GM23338 (cell line): ENCODE data around the gene ESPNL. TPM values are rescaled to one million over a fixed set of nuclear protein-coding genes. Genes with fewer than 3 reads are reported as not detected.

Experiments
- ATAC-seq: fragments of 200-7000 bp; cut with Tn5 transposase; 3 replicates; pipeline ENCODE4 v1.9.1; 2020
- DNase-seq: peaks from one replicate; pipeline ENCODE4 v3.0.0-alpha.2; 2015; ENCODE audit warnings: low spot score
- H2AFZ ChIP-seq: fragments of 200-600 bp; sonication (generic); 2 replicates; pipeline ENCODE4 v1.8.0; 2016; ENCODE audit warnings: antibody characterized with exemption, mild to moderate bottlenecking, moderate library complexity
- H3F3A ChIP-seq: fragments of 200-600 bp; sonication (generic); replicated peaks from 2 replicates; pipeline ENCODE4 v1.8.0; 2017; ENCODE audit warnings: antibody characterized with exemption, mixed run types, low read depth
- H3K27ac ChIP-seq: fragments of 200-600 bp; sonication (generic); 2 replicates; pipeline ENCODE4 v1.6.1; 2016; ENCODE audit warnings: low read depth
- H3K27me3 ChIP-seq: fragments of 200-600 bp; sonication (generic); 2 replicates; pipeline ENCODE4 v1.8.0; 2016; ENCODE audit warnings: mild to moderate bottlenecking, mixed run types, moderate library complexity; ENCODE audit not compliant: insufficient read depth
- H3K36me3 ChIP-seq: fragments of 200-600 bp; sonication (generic); 2 replicates; pipeline ENCODE4 v1.8.0; 2016; ENCODE audit warnings: mild to moderate bottlenecking; ENCODE audit not compliant: insufficient read depth
- H3K4me1 ChIP-seq: fragments of 200-600 bp; sonication (generic); 2 replicates; pipeline ENCODE4 v1.8.0; 2016; ENCODE audit warnings: mild to moderate bottlenecking, moderate library complexity; ENCODE audit not compliant: insufficient read depth
- H3K4me2 ChIP-seq: fragments of 200-600 bp; sonication (generic); 2 replicates; pipeline ENCODE4 v1.7.1; 2017; ENCODE audit warnings: mixed run types
- H3K4me3 ChIP-seq: fragments of 200-600 bp; sonication (generic); 2 replicates; pipeline ENCODE4 v1.6.1; 2016; ENCODE audit warnings: mixed run types
- H3K79me2 ChIP-seq: fragments of 200-600 bp; sonication (generic); replicated peaks from 2 replicates; pipeline ENCODE4 v1.8.0; 2017; ENCODE audit warnings: mild to moderate bottlenecking; ENCODE audit not compliant: insufficient read depth
- H3K9me2 ChIP-seq: fragments of 200-600 bp; sonication (generic); 2 replicates; pipeline ENCODE4 v1.8.0; 2017; ENCODE audit not compliant: insufficient read depth
- H4K20me1 ChIP-seq: fragments of 200-600 bp; sonication (generic); replicated peaks from 2 replicates; pipeline ENCODE4 v1.8.0; 2017; ENCODE audit warnings: mild to moderate bottlenecking; ENCODE audit not compliant: insufficient read depth
- H3K27ac Mint-ChIP-seq: 2 replicates; pipeline ENCODE4 v1.8.0; 2020; ENCODE audit warnings: inconsistent platforms, mild to moderate bottlenecking, moderate library complexity, mixed read lengths
- H3K27me3 Mint-ChIP-seq: 3 replicates; pipeline ENCODE4 v1.8.0; 2022; ENCODE audit warnings: low read depth, mild to moderate bottlenecking, moderate library complexity, mixed read lengths, inconsistent platforms; ENCODE audit not compliant: insufficient read depth, poor library complexity
- H3K36me3 Mint-ChIP-seq: 3 replicates; pipeline ENCODE4 v1.8.0; 2021; ENCODE audit warnings: low read depth, mild to moderate bottlenecking, inconsistent platforms, moderate library complexity, mixed read lengths
- H3K4me1 Mint-ChIP-seq: 3 replicates; pipeline ENCODE4 v1.8.0; 2020; ENCODE audit warnings: mild to moderate bottlenecking, inconsistent platforms, mixed read lengths
- H3K4me3 Mint-ChIP-seq: 3 replicates; pipeline ENCODE4 v1.8.0; 2021; ENCODE audit warnings: moderate library complexity, mild to moderate bottlenecking, inconsistent platforms, mixed read lengths
- H3K9me3 Mint-ChIP-seq: 3 replicates; pipeline ENCODE4 v1.8.0; 2020; ENCODE audit warnings: moderate library complexity, mild to moderate bottlenecking, inconsistent platforms, mixed read lengths
- ETS1 ChIP-seq: IDR thresholded peaks from 2 replicates; pipeline ENCODE4 v1.6.1; 2016; ENCODE audit warnings: antibody characterized with exemption
- JUNB ChIP-seq: IDR thresholded peaks from one replicate; pipeline ENCODE4 v1.6.1; 2016; ENCODE audit warnings: antibody characterized with exemption; ENCODE audit not compliant: unreplicated experiment
- NANOG ChIP-seq: IDR thresholded peaks from 2 replicates; pipeline ENCODE4 v1.6.1; 2016; ENCODE audit warnings: antibody characterized with exemption, borderline replicate concordance
- POLR2AphosphoS5 ChIP-seq: IDR thresholded peaks from 2 replicates; pipeline ENCODE4 v1.6.1; 2016; ENCODE audit warnings: antibody characterized with exemption, low read depth
- ZNF331 ChIP-seq: fragments of 250-450 bp; sonication (Bioruptor Pico); IDR thresholded peaks from 2 replicates; pipeline ENCODE4 v1.5.0; 2020; ENCODE audit warnings: low read depth, mild to moderate bottlenecking, moderate library complexity
- ZNF462 ChIP-seq: fragments of 250-450 bp; sonication (Bioruptor Pico); IDR thresholded peaks from 2 replicates; pipeline ENCODE4 v1.5.0; 2020; ENCODE audit warnings: mild to moderate bottlenecking, moderate library complexity
- polyA plus RNA-seq: library from polyadenylated mRNA; unstranded; fragments of >200 nt; fragmentation: Nextera tagmentation; extraction: Ambion mirVana; gene quantifications from 2 replicates; pipeline ENCODE4 v1.2.1, GENCODE V29; 2016
- total RNA-seq: library from RNA; depleted of rRNA; stranded (reverse); fragments of >200 nt; shearing (Covaris generic); gene quantifications from 2 replicates; pipeline ENCODE4 v1.2.3, GENCODE V29; 2014
- TF ChIP-seq, protein P1 (sequence below), 2 experiments: fragments of 200-600 bp in 1 of 2; sonication (generic) in 1 of 2; conservative IDR thresholded peaks; 2 replicates each; pipeline versions ENCODE4 v1.5.1 to v1.6.1; 2016 to 2017; ENCODE audit warnings: antibody characterized with exemption in 2 of 2, low read depth in 2 of 2, mild to moderate bottlenecking in 2 of 2, moderate library complexity in 1 of 2

Gene ESPNL
- total and polyA plus RNA-seq, 2 experiments from 2014 or later, result 0.44 to 3.1 TPM

- TF ChIP-seq ZNF462 (CRISPR knock-in tag) (no peak), POLR2AphosphoS5 (no peak; the same call in 1 of the 2 replicates)
These were observed 28.4 kb downstream of the ESPNL start (continued) for GRCh38 chr2:238128534-238129001.

DNA sequence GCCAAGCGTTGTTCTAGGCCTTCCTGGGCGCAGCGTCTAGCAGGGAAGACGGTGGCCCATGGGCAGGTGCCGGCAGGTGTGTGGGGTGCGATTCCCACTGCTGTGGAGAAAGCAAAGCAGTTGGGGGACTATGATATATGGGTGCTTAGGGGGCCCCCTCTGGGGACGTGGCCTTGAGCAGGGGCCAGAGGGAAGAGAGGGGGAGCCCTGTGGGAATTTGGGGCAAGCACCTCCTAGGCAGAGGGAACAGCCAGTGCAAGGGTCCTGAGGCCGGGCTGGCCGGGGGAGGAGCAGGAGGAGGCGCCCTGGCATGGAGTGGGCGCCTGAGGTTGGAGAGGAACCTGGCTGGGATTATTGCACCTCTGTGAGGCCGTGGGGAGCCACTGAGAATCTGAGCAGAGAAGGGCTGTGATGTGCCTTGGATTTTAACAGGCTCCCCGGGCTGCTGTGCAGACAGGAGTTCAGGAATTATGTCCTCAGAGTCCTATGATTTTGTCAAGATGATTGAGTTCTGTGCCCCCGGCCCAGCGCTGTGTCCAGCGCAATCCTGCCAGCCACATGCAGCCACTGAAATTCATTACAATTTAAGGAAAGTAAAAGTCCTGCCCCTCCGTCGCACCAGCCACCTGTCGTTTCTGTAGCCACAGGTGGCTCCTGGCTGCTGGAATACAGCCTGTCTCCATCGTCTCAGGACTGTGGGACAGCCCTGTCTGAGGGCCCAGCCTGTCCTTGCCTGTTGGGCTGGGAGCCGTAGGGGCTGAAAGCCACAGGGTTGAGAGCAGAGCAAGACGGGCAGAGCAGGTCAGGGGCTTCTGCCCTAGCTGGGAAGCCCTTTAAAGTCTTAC lies 29.2 kb downstream of the ESPNL start:
- ATAC-seq (no peak), DNase-seq (no peak)
- Histone ChIP-seq H3K4me3 (no peak overlapping the region), H3K36me3 (no peaks in the 10 kb centered on the region), H3K9me2 (no peaks in the 10 kb centered on the region), H3K4me2 (peak overlapping the region; percentile 72; the same call in 1 of the 2 replicates), H3K27ac (no peak overlapping the region), H2AFZ (peak overlapping the region; percentile 97), H3K4me1 (no peaks in the 10 kb centered on the region), H3K79me2 (no peaks in the 10 kb centered on the region), H3F3A (peaks cover 9% of the 10 kb centered on the region; the same call in 1 of the 2 replicates), H4K20me1 (no peaks in the 10 kb centered on the region), H3K27me3 (no peaks in the 10 kb centered on the region)
- Mint-ChIP-seq H3K4me1 (peaks cover 5% of the 10 kb centered on the region; the same call in 1 of the 3 replicates), H3K9me3 (no peaks in the 10 kb centered on the region), H3K4me3 (no peak overlapping the region), H3K27ac (no peak overlapping the region), H3K27me3 (peaks cover 10% of the 10 kb centered on the region), H3K36me3 (no peaks in the 10 kb centered on the region)
- TF ChIP-seq ETS1 (no peak), JUNB (no peak), ZNF331 (CRISPR knock-in tag) (no peak), NANOG (no peak), POLR2AphosphoS5 (no peak)
- TF ChIP-seq, protein P1, sequence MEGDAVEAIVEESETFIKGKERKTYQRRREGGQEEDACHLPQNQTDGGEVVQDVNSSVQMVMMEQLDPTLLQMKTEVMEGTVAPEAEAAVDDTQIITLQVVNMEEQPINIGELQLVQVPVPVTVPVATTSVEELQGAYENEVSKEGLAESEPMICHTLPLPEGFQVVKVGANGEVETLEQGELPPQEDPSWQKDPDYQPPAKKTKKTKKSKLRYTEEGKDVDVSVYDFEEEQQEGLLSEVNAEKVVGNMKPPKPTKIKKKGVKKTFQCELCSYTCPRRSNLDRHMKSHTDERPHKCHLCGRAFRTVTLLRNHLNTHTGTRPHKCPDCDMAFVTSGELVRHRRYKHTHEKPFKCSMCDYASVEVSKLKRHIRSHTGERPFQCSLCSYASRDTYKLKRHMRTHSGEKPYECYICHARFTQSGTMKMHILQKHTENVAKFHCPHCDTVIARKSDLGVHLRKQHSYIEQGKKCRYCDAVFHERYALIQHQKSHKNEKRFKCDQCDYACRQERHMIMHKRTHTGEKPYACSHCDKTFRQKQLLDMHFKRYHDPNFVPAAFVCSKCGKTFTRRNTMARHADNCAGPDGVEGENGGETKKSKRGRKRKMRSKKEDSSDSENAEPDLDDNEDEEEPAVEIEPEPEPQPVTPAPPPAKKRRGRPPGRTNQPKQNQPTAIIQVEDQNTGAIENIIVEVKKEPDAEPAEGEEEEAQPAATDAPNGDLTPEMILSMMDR (conservative IDR thresholded peaks at IDR 0.05; ENCODE audit: low read depth in 2 of 2), result no peak
